A673 (cell line): ENCODE data around the gene SLC22A25.

Experiments used
- CTCF ChIP-seq: fragments of 300-800, 200-600 bp; sonication (generic); conservative IDR thresholded peaks from 2 replicates; pipeline ENCODE4 v1.5.1; 2017; ENCODE audit warnings: low read depth, mild to moderate bottlenecking, antibody characterized with exemption, low read length, moderate library complexity, mixed read lengths
- EZH2 ChIP-seq: fragments of 200-600 bp; sonication (generic); IDR thresholded peaks from 2 replicates; pipeline ENCODE4 v1.6.1; 2017; ENCODE audit warnings: borderline replicate concordance, low read depth, mild to moderate bottlenecking, mixed read lengths, antibody characterized with exemption, low read length; ENCODE audit not compliant: poor library complexity, severe bottlenecking

GRCh38 chr11:63212742-63213141 lies 30.7 kb downstream of the SLC22A25 start:
- TF ChIP-seq CTCF (peak; percentile 76), EZH2 (no peak)
